ENCODE measurements around the gene TMEM37. TPM values are rescaled to one million over a fixed set of nuclear protein-coding genes. Genes with fewer than 3 reads are reported as not detected.

Gene TMEM37, protein sequence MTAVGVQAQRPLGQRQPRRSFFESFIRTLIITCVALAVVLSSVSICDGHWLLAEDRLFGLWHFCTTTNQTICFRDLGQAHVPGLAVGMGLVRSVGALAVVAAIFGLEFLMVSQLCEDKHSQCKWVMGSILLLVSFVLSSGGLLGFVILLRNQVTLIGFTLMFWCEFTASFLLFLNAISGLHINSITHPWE
- total RNA-seq (2022; extraction: Qiagen RNA extraction): 1.4 to 2.6 TPM (median 2.1 TPM) in 5 replicates

DNA sequence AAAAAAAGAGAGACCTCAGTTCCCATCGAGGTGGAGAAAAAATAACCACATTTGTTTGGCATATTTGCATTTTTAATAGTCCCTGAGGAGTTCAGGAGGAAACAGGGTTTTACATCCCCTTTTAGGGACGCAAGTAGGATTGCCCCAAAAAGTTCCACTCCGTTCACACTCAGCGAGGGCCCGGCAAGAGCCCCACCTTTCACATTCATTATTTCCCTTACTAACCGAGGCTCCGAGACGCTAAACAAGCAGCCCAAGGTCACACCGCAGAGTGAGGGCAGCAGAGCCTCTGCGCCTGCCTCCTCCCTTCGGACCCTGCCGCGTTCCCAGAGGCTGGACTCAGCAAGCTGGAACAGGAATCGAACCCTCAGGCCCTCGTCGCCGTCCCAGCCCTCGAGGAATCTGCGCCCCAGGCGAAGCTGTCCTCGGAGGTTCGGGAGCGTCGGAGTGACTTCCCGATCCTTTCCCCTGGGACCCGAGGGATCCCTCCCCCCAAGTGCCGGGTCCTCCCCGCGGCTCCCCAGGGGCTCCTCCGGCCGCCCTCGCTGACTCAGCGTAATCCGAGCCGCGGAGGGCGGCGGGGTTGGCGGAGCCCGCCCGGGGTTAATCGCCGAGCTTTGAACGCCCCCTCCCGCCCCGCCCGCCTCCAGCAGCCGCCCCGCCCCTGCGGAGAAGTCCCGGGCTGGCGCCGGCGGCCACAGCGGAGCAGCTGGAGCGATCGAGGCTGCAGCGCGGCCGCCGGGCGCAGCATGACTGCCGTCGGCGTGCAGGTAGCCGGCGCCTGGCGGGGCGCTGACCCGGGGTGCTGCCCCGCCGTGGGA is at the start of gene TMEM37:
Gene TMEM37 (plus strand): TSS at position 700 of the 821 bp plus-strand sequence. CDS start 50 bp downstream, at position 750.

Other genes with a start within 250 kb of the TMEM37 start
- 42.5 to 52.2 TPM (median 47.0 TPM) in 5 replicates for gene STEAP3, start 208.0 kb upstream of the TMEM37 start, total RNA-seq (2022; extraction: Qiagen RNA extraction)
- gene C2orf76, start 65.0 kb upstream of the TMEM37 start, total RNA-seq (2022; extraction: Qiagen RNA extraction): 10.4 to 15.9 TPM (median 12.1 TPM) in 5 replicates
- 380 to 537 TPM (median 392 TPM) in 5 replicates for gene DBI, start 64.9 kb upstream of the TMEM37 start, total RNA-seq (2022; extraction: Qiagen RNA extraction)
- not detected in 5 replicates for gene SCTR, start 92.6 kb downstream of the TMEM37 start, total RNA-seq (2022; extraction: Qiagen RNA extraction)
- gene CFAP221, start 112.6 kb downstream of the TMEM37 start, total RNA-seq (2022; extraction: Qiagen RNA extraction): 0.22 to 1.0 TPM (median 0.31 TPM) in 5 replicates
- 16.5 to 24.6 TPM (median 22.4 TPM) in 5 replicates for gene TMEM177, start 247.3 kb downstream of the TMEM37 start, total RNA-seq (2022; extraction: Qiagen RNA extraction)